Upper lobe of left lung (tissue), 6 donors: Measurements from ENCODE around the gene FCRL1. TPM values are rescaled to one million over a fixed set of nuclear protein-coding genes. Genes with fewer than 3 reads are reported as not detected.
A peak's percentile ranks its signal among the peaks of the same experiment; 100 is the strongest.

ENCODE experiments used
- ATAC-seq, 2 donors: fragments of 200-7000 bp; cut with Tn5 transposase; one replicate each; pipeline ENCODE4 v1.9.1; 2022; ENCODE audit warnings: mild to moderate bottlenecking in 2 of 2, moderate library complexity in 2 of 2; ENCODE audit not compliant: low FRiP score in 2 of 2
- DNase-seq, 2 donors: peaks; one replicate each; pipeline ENCODE4 v3.0.0-alpha.2; 2019 to 2020
- H3K27ac ChIP-seq, 4 donors: fragments of 200-600 bp; sonication (generic); one replicate each; pipeline ENCODE4 v1.5.1; 2016 to 2019
- H3K27me3 ChIP-seq, 4 donors: fragments of 200-600 bp; sonication (generic); one replicate each; pipeline ENCODE4 v1.5.1; 2017 to 2019
- H3K36me3 ChIP-seq, 4 donors: fragments of 200-600 bp; sonication (generic); one replicate each; pipeline ENCODE4 v1.5.1; 2016 to 2019
- H3K4me1 ChIP-seq, 4 donors: fragments of 200-600 bp; sonication (generic); one replicate each; pipeline ENCODE4 v1.5.1; 2018 to 2019
- H3K4me3 ChIP-seq, 4 donors: fragments of 200-600 bp; sonication (generic); one replicate each; pipeline ENCODE4 v1.5.1; 2017 to 2019; ENCODE audit warnings: mild to moderate bottlenecking in 2 of 4, moderate library complexity in 1 of 4
- H3K9me3 ChIP-seq, 4 donors: fragments of 200-600 bp; sonication (generic); one replicate each; pipeline ENCODE4 v1.5.1; 2018 to 2019
- EP300 ChIP-seq, 4 donors: sonication (generic); formaldehyde crosslinking; IDR thresholded peaks; one replicate each; pipeline ENCODE4 v1.5.1; 2017; ENCODE audit warnings: antibody characterized with exemption in 4 of 4, control low read depth in 2 of 4
- POLR2A ChIP-seq, 4 donors: fragments of 450-650 bp; IDR thresholded peaks; one replicate each; pipeline ENCODE4 v1.5.1; 2016 to 2017; ENCODE audit warnings: antibody characterized with exemption in 4 of 4, mild to moderate bottlenecking in 2 of 4
- POLR2AphosphoS5 ChIP-seq, 2 donors: sonication (generic); formaldehyde crosslinking; IDR thresholded peaks; one replicate each; pipeline ENCODE4 v1.5.1; 2017; ENCODE audit warnings: antibody characterized with exemption in 2 of 2
- WGBS, 2 donors: methylation state at CpG; one replicate each; pipeline ENCODE4 v1.1.5; 2017 to 2018; 5-methylcytosine and 5-hydroxymethylcytosine counted together
- total RNA-seq, 6 donors: library from RNA; depleted of rRNA in 4 of 6; stranded (reverse); fragments of >200 nt in 4 of 6; gene quantifications; one replicate each; pipeline versions ENCODE4 v1.1.0 to v1.2.1, GENCODE V29; 2016 to 2021
- TF ChIP-seq, protein P1 (sequence below), 6 experiments: fragments of 450-650 bp in 4 of 6; fragments of 200-600 bp in 2 of 6; sonication (generic) in 2 of 6; IDR thresholded peaks; one replicate each; pipeline ENCODE4 v1.5.1; 2016 to 2019; ENCODE audit warnings: antibody characterized with exemption in 6 of 6
- donor health status: DM: no; HTN: no; CAD: no; lungs with moderate emphysema.
- donor health status: DM: no; HTN: yes; CAD: no; lungs with severe emphysema.

FCRL1 gene
- total RNA-seq, 6 donors from 2014 or later: 1.2 to 18.9 (median 3.6) TPM

DNA sequence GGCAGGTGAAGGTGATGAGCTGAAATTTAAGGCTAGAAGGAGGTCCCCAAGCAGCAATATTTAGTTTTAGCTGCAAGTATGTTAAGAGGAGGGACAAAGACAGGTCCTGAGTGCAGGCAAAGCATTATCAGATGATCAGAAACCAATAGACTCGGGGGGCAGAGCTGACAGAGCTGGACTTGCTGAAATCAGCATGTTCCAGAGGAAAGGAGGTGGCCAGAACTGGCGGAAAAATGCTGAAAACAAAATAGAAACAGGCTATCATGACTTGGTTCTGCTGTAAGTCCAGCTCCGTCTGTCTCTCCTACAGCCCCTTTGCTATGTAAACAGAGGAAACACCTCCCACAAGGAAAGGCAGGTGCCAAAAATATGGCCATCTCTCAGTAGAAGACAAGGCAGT lies 21.8 kb upstream of the FCRL1 start, which contains the start of gene CD5L:
Gene CD5L, minus strand, starts transcription at position 101 of the 400 bp plus-strand sequence. CDS start 107 bp downstream, outside the sequence.
- Histone ChIP-seq H3K27me3 (no peaks in the 10 kb centered on the region), H3K36me3 (no peaks in the 10 kb centered on the region)
- WGBS, 2 donors: 56 to 59% methylated on average over 3 of the region's 3 CpGs

DNA sequence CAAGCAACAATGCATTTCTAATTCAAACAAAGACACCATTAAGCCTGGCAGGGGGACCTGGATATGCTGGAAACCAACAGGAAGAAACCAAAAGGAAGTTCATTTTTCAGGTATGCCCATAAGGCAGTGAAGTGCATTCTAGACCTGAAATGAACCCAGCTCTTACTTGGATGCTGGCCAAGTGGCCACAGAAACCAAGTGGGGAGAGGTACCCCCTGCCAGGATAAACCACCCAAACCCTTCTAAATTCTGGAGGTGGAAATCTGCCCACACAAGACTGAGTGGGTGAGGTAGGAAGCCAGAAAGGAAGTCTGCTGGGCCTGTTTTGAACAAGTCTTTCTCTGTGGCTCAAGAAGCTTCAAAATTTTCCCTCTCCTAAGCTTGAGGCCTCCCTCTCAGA lies 19.0 kb upstream of the FCRL1 start:
- Histone ChIP-seq H3K27me3 (no peaks in the 10 kb centered on the region), H3K4me3 (no peak overlapping the region), H3K27ac (no peak overlapping the region), H3K9me3 (no peaks in the 10 kb centered on the region), H3K4me1 (no peaks in the 10 kb centered on the region), H3K36me3 (no peaks in the 10 kb centered on the region)
- ATAC-seq: no peak
- DNase-seq: no peak
- TF ChIP-seq, protein P1, sequence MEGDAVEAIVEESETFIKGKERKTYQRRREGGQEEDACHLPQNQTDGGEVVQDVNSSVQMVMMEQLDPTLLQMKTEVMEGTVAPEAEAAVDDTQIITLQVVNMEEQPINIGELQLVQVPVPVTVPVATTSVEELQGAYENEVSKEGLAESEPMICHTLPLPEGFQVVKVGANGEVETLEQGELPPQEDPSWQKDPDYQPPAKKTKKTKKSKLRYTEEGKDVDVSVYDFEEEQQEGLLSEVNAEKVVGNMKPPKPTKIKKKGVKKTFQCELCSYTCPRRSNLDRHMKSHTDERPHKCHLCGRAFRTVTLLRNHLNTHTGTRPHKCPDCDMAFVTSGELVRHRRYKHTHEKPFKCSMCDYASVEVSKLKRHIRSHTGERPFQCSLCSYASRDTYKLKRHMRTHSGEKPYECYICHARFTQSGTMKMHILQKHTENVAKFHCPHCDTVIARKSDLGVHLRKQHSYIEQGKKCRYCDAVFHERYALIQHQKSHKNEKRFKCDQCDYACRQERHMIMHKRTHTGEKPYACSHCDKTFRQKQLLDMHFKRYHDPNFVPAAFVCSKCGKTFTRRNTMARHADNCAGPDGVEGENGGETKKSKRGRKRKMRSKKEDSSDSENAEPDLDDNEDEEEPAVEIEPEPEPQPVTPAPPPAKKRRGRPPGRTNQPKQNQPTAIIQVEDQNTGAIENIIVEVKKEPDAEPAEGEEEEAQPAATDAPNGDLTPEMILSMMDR (IDR thresholded peaks at IDR 0.05): no peak
- TF ChIP-seq POLR2A (IDR thresholded peaks at IDR 0.05) (no peak), POLR2AphosphoS5 (IDR thresholded peaks at IDR 0.05) (no peak), EP300 (IDR thresholded peaks at IDR 0.05) (no peak)

More for the DNA sequence above, 21.8 kb upstream of the FCRL1 start, which contains the start of gene CD5L:
- no peak for TF ChIP-seq POLR2A (IDR thresholded peaks at IDR 0.05)
- no peak for TF ChIP-seq POLR2AphosphoS5 (IDR thresholded peaks at IDR 0.05)
- TF ChIP-seq, protein P1 (IDR thresholded peaks at IDR 0.05): no peak
- TF ChIP-seq EP300 (IDR thresholded peaks at IDR 0.05): no peak
- Histone ChIP-seq H3K27ac (no peak within 1 kb of the TSS), H3K9me3 (no peaks in the 10 kb centered on the region), H3K4me3 (no peak within 1 kb of the TSS), H3K4me1 (no peaks in the 10 kb centered on the region)
- ATAC-seq (no peak), DNase-seq (no peak)

DNA sequence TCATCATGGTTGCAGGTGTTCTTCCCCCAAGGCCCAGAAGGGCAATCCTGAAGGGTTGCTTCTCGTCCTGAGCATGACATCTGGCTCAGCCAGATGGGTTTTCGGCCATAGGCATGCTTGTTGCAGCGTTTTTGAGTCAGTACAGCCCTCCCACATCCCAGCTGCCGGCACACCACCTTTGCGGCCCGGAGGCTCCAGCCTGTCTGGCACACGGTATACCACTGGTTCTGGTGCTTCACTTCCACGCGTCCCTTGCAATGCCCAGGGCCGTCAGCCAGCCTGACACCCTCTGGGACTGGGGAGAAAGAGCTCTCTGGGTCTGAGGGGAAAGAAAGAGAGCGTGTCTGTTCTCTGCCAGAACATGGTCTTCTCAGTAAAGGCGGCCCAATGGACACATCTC lies 14.5 kb upstream of the FCRL1 start:
- Histone ChIP-seq H3K4me3 (no peak overlapping the region), H3K27ac (no peak overlapping the region), H3K4me1 (no peaks in the 10 kb centered on the region), H3K27me3 (no peaks in the 10 kb centered on the region), H3K36me3 (no peaks in the 10 kb centered on the region), H3K9me3 (no peaks in the 10 kb centered on the region)
- TF ChIP-seq, protein P1 (IDR thresholded peaks at IDR 0.05): no peak
- no peak for TF ChIP-seq EP300 (IDR thresholded peaks at IDR 0.05)
- no peak for TF ChIP-seq POLR2A (IDR thresholded peaks at IDR 0.05)
- TF ChIP-seq POLR2AphosphoS5 (IDR thresholded peaks at IDR 0.05): no peak
- WGBS, 2 donors: 85 to 86% methylated on average over 12 of the region's 12 CpGs
- ATAC-seq: no peak
- DNase-seq: peak in 1 of 2 donors; percentile 45

DNA sequence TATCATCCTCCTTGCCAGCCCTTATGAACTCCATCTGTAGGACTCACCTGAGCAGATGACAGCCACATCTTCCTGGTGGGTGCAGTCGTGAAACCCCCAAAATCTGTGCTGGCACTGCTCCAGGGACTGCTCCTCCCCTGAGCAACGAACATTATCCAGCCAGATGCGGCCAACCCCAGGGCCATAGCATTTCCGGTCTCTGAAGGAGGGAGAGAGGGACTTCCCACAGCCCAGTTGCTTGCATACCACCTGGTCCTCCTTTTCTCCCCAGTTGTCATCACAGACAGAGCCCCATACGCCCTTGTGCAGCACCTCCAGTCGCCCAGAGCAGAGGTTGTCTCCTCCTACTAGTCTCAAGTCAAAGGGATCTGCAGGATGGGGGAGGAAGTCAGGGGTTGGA lies 13.2 kb upstream of the FCRL1 start:
- Histone ChIP-seq H3K27me3 (no peaks in the 10 kb centered on the region), H3K27ac (no peak overlapping the region), H3K4me1 (no peaks in the 10 kb centered on the region), H3K36me3 (no peaks in the 10 kb centered on the region), H3K9me3 (no peaks in the 10 kb centered on the region), H3K4me3 (no peak overlapping the region)
- no peak for TF ChIP-seq EP300 (IDR thresholded peaks at IDR 0.05)
- no peak for TF ChIP-seq POLR2AphosphoS5 (IDR thresholded peaks at IDR 0.05)
- TF ChIP-seq POLR2A (IDR thresholded peaks at IDR 0.05): no peak
- TF ChIP-seq, protein P1 (IDR thresholded peaks at IDR 0.05): no peak
- DNase-seq (no peak), ATAC-seq (no peak)
- WGBS, 2 donors: 81 to 87% methylated on average over 6 of the region's 6 CpGs

DNA sequence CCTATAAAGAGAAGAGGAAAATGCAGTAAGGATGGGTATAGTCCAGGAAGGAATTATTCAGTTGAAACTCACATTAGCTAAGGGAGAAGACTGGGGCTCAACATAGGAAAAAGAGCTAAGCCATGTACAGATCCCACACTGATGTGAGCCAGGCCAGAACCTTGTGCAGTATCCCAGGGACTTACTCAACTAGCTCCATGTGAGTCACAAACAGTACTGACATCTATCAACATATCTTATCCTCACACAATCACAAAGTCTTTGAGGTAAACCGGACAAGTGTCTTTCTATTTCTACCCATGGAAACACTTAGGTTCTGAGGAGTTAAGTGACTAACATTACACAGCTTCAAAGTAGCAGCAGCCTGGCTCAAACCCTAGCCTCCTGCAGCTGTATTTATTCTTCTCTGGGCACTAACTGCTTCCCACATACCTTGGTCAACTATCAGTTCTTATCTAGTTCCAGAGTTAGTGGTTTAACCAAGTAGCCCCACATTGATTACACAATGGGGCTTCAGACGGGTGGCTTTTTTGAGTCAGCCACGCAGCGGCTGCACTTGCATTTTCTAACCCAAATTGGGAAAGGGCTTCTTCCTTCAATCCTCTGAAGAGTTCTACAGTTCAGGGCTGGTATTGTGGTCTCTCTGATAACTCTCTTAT lies 12.2 kb upstream of the FCRL1 start:
- ATAC-seq: no peak

More for the DNA sequence above, 12.2 kb upstream of the FCRL1 start:
- DNase-seq: no peak
- WGBS, 2 donors: 39 to 46% methylated on average over 4 of the region's 4 CpGs
- H3K27ac ChIP-seq: no peak overlapping the region
- TF ChIP-seq POLR2AphosphoS5 (IDR thresholded peaks at IDR 0.05): no peak
- no peak for TF ChIP-seq POLR2A (IDR thresholded peaks at IDR 0.05)
- no peak for TF ChIP-seq EP300 (IDR thresholded peaks at IDR 0.05)
- TF ChIP-seq, protein P1 (IDR thresholded peaks at IDR 0.05): no peak
- no peaks in the 10 kb centered on the region for H3K27me3 ChIP-seq
- H3K4me1 ChIP-seq: no peaks in the 10 kb centered on the region
- no peaks in the 10 kb centered on the region for H3K9me3 ChIP-seq
- no peak overlapping the region for H3K4me3 ChIP-seq
- H3K36me3 ChIP-seq: no peaks in the 10 kb centered on the region
